Neuronal stem cell (in vitro differentiated cells): Measurements from ENCODE around the gene NME8. TPM values are rescaled to one million over a fixed set of nuclear protein-coding genes. Genes with fewer than 3 reads are reported as not detected.
"Not testable (repeated sequence)": the region's sequence is repeated elsewhere in the genome, so short reads cannot be mapped to it uniquely, and the experiment has no call there.

Experiments used
- DNase-seq: peaks from one replicate; pipeline ENCODE4 v3.0.0-alpha.2; 2013; ENCODE audit warnings: low spot score
- H2AFZ ChIP-seq: one replicate; pipeline ENCODE4 v1.6.1; 2013; ENCODE audit warnings: mild to moderate bottlenecking, low read length, inconsistent platforms
- H2AK5ac ChIP-seq: 2 replicates; pipeline ENCODE4 v1.6.1; 2013; ENCODE audit warnings: low read depth, mild to moderate bottlenecking, inconsistent platforms, low read length, moderate library complexity, mixed read lengths
- H2BK120ac ChIP-seq: 2 replicates; pipeline ENCODE4 v1.6.1; 2013; ENCODE audit warnings: low read depth, mild to moderate bottlenecking, inconsistent platforms, low read length, moderate library complexity, mixed read lengths
- H2BK12ac ChIP-seq: one replicate; pipeline ENCODE4 v1.6.1; 2013; ENCODE audit warnings: low read length, inconsistent platforms
- H2BK15ac ChIP-seq: 2 replicates; pipeline ENCODE4 v1.6.1; 2013; ENCODE audit warnings: mild to moderate bottlenecking, low read length, inconsistent platforms, mixed read lengths
- H2BK5ac ChIP-seq: one replicate; pipeline ENCODE4 v1.6.1; 2013; ENCODE audit warnings: inconsistent platforms, mild to moderate bottlenecking, low read length, moderate library complexity
- H3K14ac ChIP-seq: one replicate; pipeline ENCODE4 v1.6.1; 2013; ENCODE audit warnings: low read length, inconsistent platforms
- H3K18ac ChIP-seq: 2 replicates; pipeline ENCODE4 v1.6.1; 2013; ENCODE audit warnings: low read length, inconsistent platforms
- H3K23ac ChIP-seq: 2 replicates; pipeline ENCODE4 v1.6.1; 2013; ENCODE audit warnings: low read depth, mild to moderate bottlenecking, mixed read lengths, low read length, inconsistent platforms; ENCODE audit not compliant: poor library complexity
- H3K27ac ChIP-seq: replicated peaks from 3 replicates; pipeline ENCODE4 v1.5.1; 2013; ENCODE audit warnings: low read length, inconsistent platforms
- H3K27me3 ChIP-seq, 3 experiments: 2 replicates each; pipeline ENCODE4 v1.6.1; 2013; ENCODE audit warnings: low read length in 3 of 3, mild to moderate bottlenecking in 2 of 3, inconsistent platforms in 1 of 3, low read depth in 1 of 3, mixed read lengths in 1 of 3, moderate library complexity in 1 of 3; ENCODE audit not compliant: control insufficient read depth in 3 of 3, insufficient read depth in 3 of 3
- H3K36me3 ChIP-seq, 2 donors: replicated peaks in 1 of 2; 2 replicates each; pipeline ENCODE4 v1.6.1; 2013; ENCODE audit warnings: low read length in 2 of 2; ENCODE audit not compliant: control insufficient read depth in 2 of 2, insufficient read depth in 2 of 2
- H3K4ac ChIP-seq: 2 replicates; pipeline ENCODE4 v1.6.1; 2013; ENCODE audit warnings: inconsistent platforms, mild to moderate bottlenecking, low read length, moderate library complexity
- H3K4me1 ChIP-seq, 2 donors: 1 replicate in 1 of 2; 2 replicates in 1 of 2; pipeline ENCODE4 v1.6.1; 2013; ENCODE audit warnings: low read length in 2 of 2, low read depth in 1 of 2; ENCODE audit not compliant: control insufficient read depth in 2 of 2, insufficient read depth in 1 of 2
- H3K4me2 ChIP-seq: one replicate; pipeline ENCODE4 v1.6.1; 2013; ENCODE audit warnings: mild to moderate bottlenecking, low read length, inconsistent platforms; ENCODE audit not compliant: insufficient read depth, poor library complexity, severe bottlenecking
- H3K4me3 ChIP-seq, 2 donors: 2 replicates each; pipeline ENCODE4 v1.5.1; 2013; ENCODE audit warnings: low read length in 2 of 2, mild to moderate bottlenecking in 2 of 2, inconsistent platforms in 1 of 2, moderate library complexity in 1 of 2
- H3K79me1 ChIP-seq: one replicate; pipeline ENCODE4 v1.6.1; 2013; ENCODE audit warnings: low read depth, mild to moderate bottlenecking, inconsistent platforms, low read length, moderate library complexity
- H3K9ac ChIP-seq: one replicate; pipeline ENCODE4 v1.6.1; 2013; ENCODE audit warnings: mild to moderate bottlenecking, low read depth, low read length, inconsistent platforms; ENCODE audit not compliant: poor library complexity
- H3K9me3 ChIP-seq, 2 donors: replicated peaks in 1 of 2; 2 replicates each; pipeline versions ENCODE3 to v1.6.1; 2013; ENCODE audit warnings: low read length in 2 of 2, mild to moderate bottlenecking in 2 of 2, inconsistent platforms in 1 of 2, low read depth in 1 of 2, mixed read lengths in 1 of 2, moderate library complexity in 1 of 2; ENCODE audit not compliant: control insufficient read depth in 2 of 2, insufficient read depth in 1 of 2
- H4K8ac ChIP-seq: one replicate; pipeline ENCODE4 v1.6.1; 2013; ENCODE audit warnings: low read depth, mild to moderate bottlenecking, inconsistent platforms, low read length, moderate library complexity
- H4K91ac ChIP-seq: one replicate; pipeline ENCODE4 v1.6.1; 2013; ENCODE audit warnings: low read length, low read depth, mild to moderate bottlenecking, inconsistent platforms; ENCODE audit not compliant: poor library complexity
- WGBS, 2 donors: extraction: QIAGEN DNeasy Blood & Tissue Kit; methylation state at CpG; one replicate each; pipeline ENCODE4 v1.1.7; 2013; ENCODE audit warnings: missing lambda C conversion rate in 2 of 2, mixed read lengths in 1 of 2; ENCODE audit not compliant: insufficient read length in 2 of 2, insufficient replicate concordance in 1 of 2; ENCODE audit errors: extremely low coverage in 2 of 2; 5-methylcytosine and 5-hydroxymethylcytosine counted together
- polyA plus RNA-seq, 2 experiments: library from polyadenylated mRNA; stranded (reverse); fragments of 200-250 nt; gene quantifications; one replicate each; pipeline ENCODE4 v1.2.3, GENCODE V29; 2013

NME8 gene, protein sequence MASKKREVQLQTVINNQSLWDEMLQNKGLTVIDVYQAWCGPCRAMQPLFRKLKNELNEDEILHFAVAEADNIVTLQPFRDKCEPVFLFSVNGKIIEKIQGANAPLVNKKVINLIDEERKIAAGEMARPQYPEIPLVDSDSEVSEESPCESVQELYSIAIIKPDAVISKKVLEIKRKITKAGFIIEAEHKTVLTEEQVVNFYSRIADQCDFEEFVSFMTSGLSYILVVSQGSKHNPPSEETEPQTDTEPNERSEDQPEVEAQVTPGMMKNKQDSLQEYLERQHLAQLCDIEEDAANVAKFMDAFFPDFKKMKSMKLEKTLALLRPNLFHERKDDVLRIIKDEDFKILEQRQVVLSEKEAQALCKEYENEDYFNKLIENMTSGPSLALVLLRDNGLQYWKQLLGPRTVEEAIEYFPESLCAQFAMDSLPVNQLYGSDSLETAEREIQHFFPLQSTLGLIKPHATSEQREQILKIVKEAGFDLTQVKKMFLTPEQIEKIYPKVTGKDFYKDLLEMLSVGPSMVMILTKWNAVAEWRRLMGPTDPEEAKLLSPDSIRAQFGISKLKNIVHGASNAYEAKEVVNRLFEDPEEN
- polyA plus RNA-seq (2013, experiment 1 of 2) = 0.32 TPM
- polyA plus RNA-seq (2013, experiment 2 of 2) = 0.21 TPM

DNA sequence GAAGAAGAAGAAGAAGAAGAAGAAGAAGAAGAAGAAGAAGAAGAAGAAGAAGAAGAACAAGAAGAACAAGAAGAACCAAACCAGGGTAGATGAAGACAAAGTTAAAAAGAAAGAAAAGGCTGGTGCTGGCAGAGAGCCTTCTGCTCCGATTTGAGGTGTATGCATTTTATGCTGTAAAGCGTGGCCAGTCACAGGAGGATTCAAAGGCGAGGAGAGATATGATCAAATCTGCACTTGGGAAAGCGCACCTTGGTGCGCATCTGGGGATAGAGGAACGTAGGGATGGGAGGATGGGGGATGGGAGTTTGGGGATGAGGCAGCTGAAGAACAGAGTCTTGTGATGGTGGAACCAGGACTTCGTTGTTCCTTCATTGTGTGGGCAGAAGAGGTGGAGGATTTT, at the start of gene NME8:
TSS of gene NME8 (plus strand) at position 301 of the 400 bp plus-strand sequence. CDS start 1,670 bp downstream, outside the sequence.
- Histone ChIP-seq H3K18ac (no peak within 1 kb of the TSS), H2AFZ (no peak within 1 kb of the TSS), H2AK5ac (no peak within 1 kb of the TSS), H4K91ac (no peak within 1 kb of the TSS), H3K4me1 (no peaks in the 10 kb centered on the region), H3K9me3 (no peaks in the 10 kb centered on the region), H2BK5ac (no peak within 1 kb of the TSS), H2BK15ac (no peak within 1 kb of the TSS), H3K4me2 (no peak within 1 kb of the TSS), H3K27ac (no peak within 1 kb of the TSS), H2BK120ac (no peak within 1 kb of the TSS), H3K4ac (no peak within 1 kb of the TSS), H3K23ac (no peak within 1 kb of the TSS), H3K14ac (no peak within 1 kb of the TSS), H3K4me3 (no peak within 1 kb of the TSS), H3K79me1 (no peaks in the 10 kb centered on the region), H3K36me3 (no peaks in the 10 kb centered on the region), H3K9ac (no peak within 1 kb of the TSS), H2BK12ac (no peak within 1 kb of the TSS), H4K8ac (no peak within 1 kb of the TSS), H3K27me3 (no peaks in the 10 kb centered on the region)
- no CpG with 5 or more reads among the region's 7 CpGs for WGBS, 2 donors
- no peak for DNase-seq

DNA sequence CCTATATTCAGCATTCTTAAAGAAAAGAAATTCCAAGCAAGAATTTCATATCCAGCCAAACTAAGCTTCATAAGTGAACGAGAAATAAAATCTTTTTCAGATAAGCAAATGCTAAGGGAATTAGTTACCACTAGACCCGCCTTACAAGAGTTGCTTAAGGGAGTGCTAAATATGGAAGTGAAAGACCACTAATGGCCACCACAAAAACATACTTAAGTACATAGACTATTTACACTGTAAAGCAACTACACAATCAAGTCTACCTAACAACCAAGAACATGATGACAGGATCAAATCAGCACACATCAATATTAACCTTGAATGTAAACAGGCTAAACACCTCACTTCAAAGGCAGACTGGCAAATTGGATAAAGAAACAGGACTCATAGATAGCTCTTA, 42.2 kb upstream of the NME8 start:
- no peak overlapping the region for H3K4me2 ChIP-seq
- no peak overlapping the region for H4K8ac ChIP-seq
- H4K91ac ChIP-seq = no peak overlapping the region
- no peak overlapping the region for H2AFZ ChIP-seq
- H2BK12ac ChIP-seq = no peak overlapping the region
- no peak overlapping the region for H2BK120ac ChIP-seq
- H3K36me3 ChIP-seq = no peaks in the 10 kb centered on the region
- no peak overlapping the region for H3K9ac ChIP-seq
- no peaks in the 10 kb centered on the region for H3K79me1 ChIP-seq
- no peak overlapping the region for H3K4me3 ChIP-seq
- no peak overlapping the region for H3K14ac ChIP-seq
- no peaks in the 10 kb centered on the region for H3K4me1 ChIP-seq
- no peak overlapping the region for H3K27ac ChIP-seq
- H3K23ac ChIP-seq = no peak overlapping the region
- no CpG with 5 or more reads among the region's 2 CpGs for WGBS, 2 donors
- H3K4ac ChIP-seq = no peak overlapping the region
- H3K18ac ChIP-seq = no peak overlapping the region
- H3K27me3 ChIP-seq = no peaks in the 10 kb centered on the region
- DNase-seq = no peak
- no peak overlapping the region for H2BK5ac ChIP-seq
- H2AK5ac ChIP-seq = no peak overlapping the region
- no peak overlapping the region for H2BK15ac ChIP-seq
- H3K9me3 ChIP-seq = peaks cover 0 to 5% of the 10 kb centered on the region in 2 donors

DNA sequence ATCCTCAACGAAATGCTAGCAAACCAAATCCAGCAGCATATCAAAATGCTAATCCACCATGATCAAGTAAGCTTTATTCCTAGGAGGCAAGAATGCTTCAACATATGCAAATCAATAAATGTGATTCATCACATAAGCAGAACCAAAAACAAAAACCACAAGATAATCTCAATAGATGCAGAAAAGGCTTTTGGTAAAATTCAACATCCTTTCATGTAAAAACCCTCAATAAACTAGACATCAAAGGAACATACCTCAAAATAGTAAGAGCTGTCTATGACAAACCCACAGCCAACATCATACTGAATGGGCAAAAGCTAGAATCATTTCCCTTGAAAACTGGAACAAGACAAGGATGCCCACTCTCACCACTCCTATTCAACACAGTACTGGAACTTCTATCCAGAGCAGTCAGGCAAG, 36.2 kb upstream of the NME8 start:
- H4K8ac ChIP-seq, H2BK12ac ChIP-seq, H3K14ac ChIP-seq, H2BK120ac ChIP-seq, H4K91ac ChIP-seq, H3K9me3 ChIP-seq, H2BK15ac ChIP-seq, H3K36me3 ChIP-seq, H2AK5ac ChIP-seq, H2BK5ac ChIP-seq, H3K4me3 ChIP-seq, H3K27ac ChIP-seq, H3K27me3 ChIP-seq, H3K9ac ChIP-seq, H3K79me1 ChIP-seq, H3K23ac ChIP-seq, H3K4me1 ChIP-seq, H3K18ac ChIP-seq, H3K4me2 ChIP-seq, H2AFZ ChIP-seq, DNase-seq, H3K4ac ChIP-seq: not testable (repeated sequence)
- no CpG with 5 or more reads among the region's 1 CpG for WGBS, 2 donors

- H3K4me1 ChIP-seq = no peaks in the 10 kb centered on the region
- no peak overlapping the region for H3K4me2 ChIP-seq
- no peak overlapping the region for H3K14ac ChIP-seq
- no peak overlapping the region for H2BK12ac ChIP-seq
- H4K91ac ChIP-seq = no peak overlapping the region
- no peak overlapping the region for H2BK15ac ChIP-seq
- no peak overlapping the region for H2BK120ac ChIP-seq
- H3K79me1 ChIP-seq = no peaks in the 10 kb centered on the region
- no peak overlapping the region for H3K23ac ChIP-seq
- no CpG with 5 or more reads among the region's 2 CpGs for WGBS, 2 donors
- DNase-seq = no peak
- no peak overlapping the region for H2BK5ac ChIP-seq
- H2AK5ac ChIP-seq = no peak overlapping the region
- no peaks in the 10 kb centered on the region for H3K27me3 ChIP-seq
- H3K36me3 ChIP-seq = no peaks in the 10 kb centered on the region
- no peak overlapping the region for H2AFZ ChIP-seq
- H3K4me3 ChIP-seq = no peak overlapping the region
- no peak overlapping the region for H3K27ac ChIP-seq
- no peaks in the 10 kb centered on the region for H3K9me3 ChIP-seq
- H3K4ac ChIP-seq = no peak overlapping the region
- no peak overlapping the region for H4K8ac ChIP-seq
- H3K18ac ChIP-seq = no peak overlapping the region
- no peak overlapping the region for H3K9ac ChIP-seq
These were observed 32.6 kb upstream of the NME8 start for GRCh38 chr7:37815671-37816371.
